ENCODE measurements around the gene HMX1.

Gene HMX1

DNA sequence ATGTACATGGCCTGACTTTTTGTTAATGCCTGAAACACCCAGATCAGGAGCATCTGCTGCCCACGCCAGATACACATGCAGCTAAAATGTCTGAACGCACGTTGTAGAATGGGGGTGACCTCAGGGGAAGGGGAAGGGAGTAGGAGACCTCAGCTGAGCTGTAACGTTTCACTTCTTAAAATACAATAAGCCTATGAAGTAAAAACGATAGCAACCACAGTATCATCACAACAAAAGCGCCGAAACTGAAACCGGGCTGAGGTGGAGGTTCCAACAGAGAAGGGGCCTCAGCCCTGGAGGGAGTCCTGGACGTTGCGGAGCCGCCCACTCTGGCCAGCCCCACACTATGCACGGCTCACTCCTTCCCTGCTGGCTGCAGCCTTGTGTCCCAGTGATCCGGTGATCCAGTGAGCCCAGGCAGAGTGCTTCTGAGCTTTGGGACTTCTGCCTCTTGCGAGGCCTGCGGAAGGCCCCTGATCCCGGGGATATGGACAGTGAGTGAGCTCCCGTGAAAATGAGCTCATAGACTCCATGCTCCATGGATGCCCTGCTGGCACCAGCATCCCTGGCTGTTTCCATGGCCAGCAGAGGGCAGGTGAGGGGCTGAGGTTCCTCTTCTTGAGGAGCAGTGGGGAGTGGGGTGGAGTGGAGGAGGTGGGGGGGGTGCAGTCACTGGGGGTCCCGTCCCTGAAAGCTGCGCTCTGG, 52.0 kb downstream of the HMX1 start:
- TF ChIP-seq, protein P1, sequence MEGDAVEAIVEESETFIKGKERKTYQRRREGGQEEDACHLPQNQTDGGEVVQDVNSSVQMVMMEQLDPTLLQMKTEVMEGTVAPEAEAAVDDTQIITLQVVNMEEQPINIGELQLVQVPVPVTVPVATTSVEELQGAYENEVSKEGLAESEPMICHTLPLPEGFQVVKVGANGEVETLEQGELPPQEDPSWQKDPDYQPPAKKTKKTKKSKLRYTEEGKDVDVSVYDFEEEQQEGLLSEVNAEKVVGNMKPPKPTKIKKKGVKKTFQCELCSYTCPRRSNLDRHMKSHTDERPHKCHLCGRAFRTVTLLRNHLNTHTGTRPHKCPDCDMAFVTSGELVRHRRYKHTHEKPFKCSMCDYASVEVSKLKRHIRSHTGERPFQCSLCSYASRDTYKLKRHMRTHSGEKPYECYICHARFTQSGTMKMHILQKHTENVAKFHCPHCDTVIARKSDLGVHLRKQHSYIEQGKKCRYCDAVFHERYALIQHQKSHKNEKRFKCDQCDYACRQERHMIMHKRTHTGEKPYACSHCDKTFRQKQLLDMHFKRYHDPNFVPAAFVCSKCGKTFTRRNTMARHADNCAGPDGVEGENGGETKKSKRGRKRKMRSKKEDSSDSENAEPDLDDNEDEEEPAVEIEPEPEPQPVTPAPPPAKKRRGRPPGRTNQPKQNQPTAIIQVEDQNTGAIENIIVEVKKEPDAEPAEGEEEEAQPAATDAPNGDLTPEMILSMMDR (IDR thresholded peaks at IDR 0.05; ENCODE audit: low read depth, low read length, missing control alignments) = no peak
- H3K4me3 ChIP-seq (replicated peaks; ENCODE audit: low read depth, low read length) = no peak overlapping the region
- no peak for DNase-seq (ENCODE audit: extremely low read depth, low read depth)

DNA sequence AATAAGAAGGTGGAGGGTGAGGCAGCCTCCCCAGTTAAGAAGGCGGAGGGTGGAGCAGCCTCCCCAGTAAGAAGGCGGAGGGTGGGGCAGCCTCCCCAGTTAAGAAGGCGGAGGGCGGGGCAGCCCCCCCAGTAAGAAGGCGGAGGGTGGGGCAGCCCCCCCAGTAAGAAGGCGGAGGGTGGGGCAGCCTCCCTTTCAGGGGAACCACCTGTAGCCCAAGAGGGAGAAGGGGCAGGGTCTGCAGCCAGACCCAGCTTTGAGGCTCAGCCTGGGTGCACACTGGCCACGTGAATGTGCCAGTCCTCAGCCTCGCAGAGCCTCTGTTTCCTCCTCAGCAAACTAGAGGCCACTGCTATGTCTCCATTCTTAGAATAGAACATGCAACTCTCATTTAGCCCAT, 52.6 kb downstream of the HMX1 start:
- no peak for DNase-seq (ENCODE audit: extremely low read depth, low read depth)
- no peak overlapping the region for H3K4me3 ChIP-seq (replicated peaks; ENCODE audit: low read depth, low read length)
- TF ChIP-seq, protein P1 (IDR thresholded peaks at IDR 0.05; ENCODE audit: low read depth, low read length, missing control alignments) = no peak

DNA sequence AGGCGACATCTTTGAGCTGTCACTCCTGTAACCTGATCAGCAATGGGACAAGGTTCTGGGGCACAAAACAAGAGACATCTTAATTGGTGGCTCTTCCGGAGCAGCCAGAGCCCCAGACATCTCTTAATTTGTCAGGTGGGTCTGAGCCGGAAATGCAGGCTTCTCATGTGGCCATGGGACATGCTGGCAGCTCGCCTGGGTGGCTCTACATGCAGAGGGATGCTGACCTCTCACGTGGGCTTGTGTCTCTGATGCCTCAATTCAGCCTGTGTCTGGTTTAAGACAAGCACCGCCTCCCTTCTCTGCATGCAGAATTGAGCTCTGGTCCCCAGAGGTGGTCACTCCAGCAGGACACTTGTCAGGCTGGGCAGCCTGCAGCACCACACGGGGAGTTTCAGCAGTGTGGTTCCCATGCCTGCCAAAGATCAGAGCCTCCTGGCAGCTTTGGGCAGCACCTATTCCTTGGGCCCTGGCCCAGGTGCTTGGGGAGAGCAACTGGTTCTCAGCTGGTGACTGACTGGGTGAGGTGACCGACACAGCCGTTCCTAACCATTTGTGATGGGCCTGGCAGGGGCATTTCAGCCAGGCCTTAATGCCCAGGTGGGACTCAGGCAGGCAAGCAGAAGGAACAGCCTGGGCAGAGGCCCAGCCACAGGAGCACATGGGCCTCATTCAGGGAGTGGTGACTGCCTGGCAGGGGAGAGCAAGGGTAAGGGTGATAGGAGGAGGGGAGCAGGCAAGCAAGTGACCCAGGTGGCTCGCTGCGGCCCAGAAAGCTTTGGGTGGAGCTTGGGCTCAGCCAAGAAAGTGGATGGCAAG, 53.4 kb downstream of the HMX1 start:
- H3K4me3 ChIP-seq (replicated peaks; ENCODE audit: low read depth, low read length) = no peak overlapping the region
- no peak for DNase-seq (ENCODE audit: extremely low read depth, low read depth)
- TF ChIP-seq, protein P1 (IDR thresholded peaks at IDR 0.05; ENCODE audit: low read depth, low read length, missing control alignments) = no peak

DNA sequence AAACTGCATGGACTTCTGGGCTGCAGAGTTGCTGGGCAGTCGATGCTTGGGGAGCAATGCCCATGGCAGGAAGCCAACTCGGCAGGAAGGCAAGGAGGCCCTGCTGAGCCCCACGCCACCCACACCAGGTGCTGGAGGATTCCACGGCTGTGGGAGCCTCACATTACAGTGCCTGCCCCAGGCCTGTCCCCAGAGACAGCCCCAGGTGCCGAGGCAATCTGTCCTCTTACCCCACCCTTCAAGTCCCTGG, 53.9 kb downstream of the HMX1 start:
- DNase-seq (ENCODE audit: extremely low read depth, low read depth) = no peak
- H3K4me3 ChIP-seq (replicated peaks; ENCODE audit: low read depth, low read length) = no peak overlapping the region
- TF ChIP-seq, protein P1 (IDR thresholded peaks at IDR 0.05; ENCODE audit: low read depth, low read length, missing control alignments) = no peak

DNA sequence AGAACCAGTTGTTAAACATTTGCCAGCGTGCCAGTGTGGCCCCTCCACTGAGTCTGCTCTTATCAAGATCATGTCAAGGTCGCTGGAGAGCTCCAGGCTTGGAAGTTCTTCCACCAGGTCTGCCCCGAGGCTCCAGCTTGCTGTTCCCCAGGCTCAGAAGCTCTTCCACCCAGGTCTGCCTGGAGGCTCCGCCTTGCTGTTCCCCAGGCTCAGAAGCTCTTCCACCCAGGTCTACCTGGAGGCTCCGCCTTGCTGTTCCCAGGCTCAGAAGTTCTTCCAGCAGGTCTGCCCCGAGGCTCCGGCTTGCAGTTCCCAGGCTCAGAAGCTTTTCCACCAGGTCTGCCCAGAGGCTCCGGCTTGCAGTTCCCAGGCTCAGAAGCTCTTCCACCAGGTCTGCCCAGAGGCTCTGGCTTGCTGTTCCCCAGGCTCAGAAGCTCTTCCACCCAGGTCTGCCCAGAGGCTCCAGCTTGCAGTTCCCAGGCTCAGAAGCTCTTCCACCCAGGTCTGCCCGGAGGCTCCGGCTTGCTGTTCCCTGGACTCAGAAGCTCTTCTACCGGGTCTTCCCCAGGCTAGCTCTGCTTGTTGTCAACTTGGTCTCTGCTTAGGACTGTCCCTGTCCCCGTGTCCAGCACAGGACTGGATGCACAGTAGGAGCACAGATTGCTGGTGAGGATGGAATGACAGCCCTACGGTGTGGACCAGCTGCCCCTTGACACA, 54.4 kb downstream of the HMX1 start:
- no peak overlapping the region for H3K4me3 ChIP-seq (replicated peaks; ENCODE audit: low read depth, low read length)
- TF ChIP-seq, protein P1 (IDR thresholded peaks at IDR 0.05; ENCODE audit: low read depth, low read length, missing control alignments) = no peak
- no peak for DNase-seq (ENCODE audit: extremely low read depth, low read depth)
